ENCODE data around the gene COL8A1.
A peak's percentile ranks its signal among the peaks of the same experiment; 100 is the strongest.
"Not testable (repeated sequence)": the region's sequence is repeated elsewhere in the genome, so short reads cannot be mapped to it uniquely, and the experiment has no call there.

Gene COL8A1

GRCh38 chr3:99803297-99803696, 164.9 kb downstream of the COL8A1 start:
- no peak for DNase-seq (ENCODE audit: low read depth in 2 of 2)

GRCh38 chr3:99805160-99805559, 166.8 kb downstream of the COL8A1 start:
- DNase-seq (ENCODE audit: low read depth in 2 of 2), result no peak

GRCh38 chr3:99808163-99808794, 169.9 kb downstream of the COL8A1 start:
- peak in 1 of 2 donors; percentile 36 for DNase-seq (ENCODE audit: low read depth in 2 of 2)

- DNase-seq (ENCODE audit: low read depth in 2 of 2), result no peak
Measured at GRCh38 chr3:99809565-99809964, 171.2 kb downstream of the COL8A1 start.

- no peak for DNase-seq (ENCODE audit: low read depth in 2 of 2)
Measured at GRCh38 chr3:99810403-99810802, 172.0 kb downstream of the COL8A1 start.

GRCh38 chr3:99817047-99817436, 178.6 kb downstream of the COL8A1 start:
- no peak for DNase-seq (ENCODE audit: low read depth in 2 of 2)

GRCh38 chr3:99817437-99818240, 179.2 kb downstream of the COL8A1 start, which contains the start of gene CMSS1:
Gene CMSS1, plus strand, starts transcription at chr3:99817862.
- DNase-seq (ENCODE audit: low read depth in 2 of 2), result peak; percentile 95 to 98

GRCh38 chr3:99818818-99819217, 180.4 kb downstream of the COL8A1 start:
- no peak for DNase-seq (ENCODE audit: low read depth in 2 of 2)

- no peak for DNase-seq (ENCODE audit: low read depth in 2 of 2)
Measured at GRCh38 chr3:99823723-99824711, 185.6 kb downstream of the COL8A1 start.

GRCh38 chr3:99825004-99825640, 186.7 kb downstream of the COL8A1 start:
- no peak for DNase-seq (ENCODE audit: low read depth in 2 of 2)

- DNase-seq (ENCODE audit: low read depth in 2 of 2), result no peak
Measured at GRCh38 chr3:99829844-99830243, 191.4 kb downstream of the COL8A1 start.

GRCh38 chr3:99833617-99834205, 195.3 kb downstream of the COL8A1 start:
- DNase-seq (ENCODE audit: low read depth in 2 of 2), result no peak

GRCh38 chr3:99834211-99834957, 196.0 kb downstream of the COL8A1 start:
- no peak for DNase-seq (ENCODE audit: low read depth in 2 of 2)

- DNase-seq (ENCODE audit: low read depth in 2 of 2), result no peak
Measured at GRCh38 chr3:99836681-99837080, 198.3 kb downstream of the COL8A1 start.

GRCh38 chr3:99837715-99838114, 199.3 kb downstream of the COL8A1 start:
- no peak for DNase-seq (ENCODE audit: low read depth in 2 of 2)

GRCh38 chr3:99838755-99839154, 200.4 kb downstream of the COL8A1 start:
- DNase-seq (ENCODE audit: low read depth in 2 of 2), result no peak

- no peak for DNase-seq (ENCODE audit: low read depth in 2 of 2)
Measured at GRCh38 chr3:99839613-99840012, 201.2 kb downstream of the COL8A1 start.

- not testable (repeated sequence) for DNase-seq (ENCODE audit: low read depth in 2 of 2)
Measured at GRCh38 chr3:99841949-99842348, 203.6 kb downstream of the COL8A1 start.

GRCh38 chr3:99842826-99843589, 204.6 kb downstream of the COL8A1 start:
- DNase-seq (ENCODE audit: low read depth in 2 of 2), result no peak
